Astrocyte of the spinal cord (primary cell): Measurements from ENCODE around the gene DNTT.

Source experiments
- DNase-seq: peaks from one replicate; pipeline ENCODE4 v3.0.0; 2011; ENCODE audit warnings: low read depth, low spot score
- H3K4me3 ChIP-seq: 2 replicates; pipeline ENCODE4 v1.5.1; 2011; ENCODE audit warnings: low read depth, mild to moderate bottlenecking, low read length, moderate library complexity
- CTCF ChIP-seq: IDR thresholded peaks from 2 replicates; pipeline ENCODE4 v1.5.1; 2012; ENCODE audit warnings: low read depth, mild to moderate bottlenecking, low read length, inconsistent platforms
- in situ Hi-C: cut with HindIII; loops from 2 replicates; pipeline ENCODE4 v1.10.0; 2017; ENCODE audit warnings: low sequenced_read_pairs

The DNTT gene

GRCh38 chr10:96325719-96326373 is 21.6 kb downstream of the DNTT start:
- H3K4me3 ChIP-seq, result no peak overlapping the region
- TF ChIP-seq CTCF, result no peak
- in situ Hi-C loops, result no loop called here
- DNase-seq, result no peak

DNA sequence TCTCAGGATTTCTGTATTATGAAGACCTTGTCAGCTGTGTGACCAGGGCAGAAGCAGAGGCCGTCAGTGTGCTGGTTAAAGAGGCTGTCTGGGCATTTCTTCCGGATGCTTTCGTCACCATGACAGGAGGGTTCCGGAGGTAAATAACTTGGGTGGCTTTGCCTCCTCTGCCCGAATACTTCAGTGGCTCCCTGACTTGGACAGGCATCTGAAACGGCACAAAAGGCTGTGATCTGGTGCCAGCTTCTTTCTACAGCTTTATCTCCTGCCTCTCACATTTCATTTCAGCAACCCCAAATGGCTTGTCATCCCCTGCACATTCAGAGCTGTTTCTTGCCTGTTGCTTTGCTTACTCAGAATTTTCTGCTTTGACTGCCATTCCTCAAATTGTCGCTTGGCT is 23.2 kb downstream of the DNTT start:
- H3K4me3 ChIP-seq, result no peak overlapping the region
- no peak for DNase-seq
- in situ Hi-C loops, result no loop called here
- TF ChIP-seq CTCF, result no peak

DNA sequence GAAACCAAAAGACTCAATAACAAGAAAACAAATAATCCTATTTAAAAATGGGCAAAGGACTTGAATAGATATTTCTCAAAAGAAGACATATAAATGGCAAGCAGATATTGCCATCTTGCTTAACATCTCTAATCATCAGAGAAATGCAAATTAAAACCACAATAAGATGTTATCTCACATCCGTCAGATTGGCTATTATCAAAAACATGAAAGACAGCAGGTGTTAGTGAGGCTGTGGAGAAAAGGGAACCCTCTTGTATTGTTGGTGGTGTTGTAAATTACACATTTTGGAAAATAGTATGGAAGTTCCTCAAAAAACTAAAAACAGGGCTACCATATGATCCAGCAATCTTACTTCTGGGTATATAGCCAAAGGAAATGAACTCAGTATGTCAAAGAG is 28.9 kb downstream of the DNTT start:
- no peak for TF ChIP-seq CTCF
- no peak for DNase-seq
- in situ Hi-C loops, result no loop called here
- H3K4me3 ChIP-seq, result no peak overlapping the region

- TF ChIP-seq CTCF, result peak; percentile 89
- no peak overlapping the region for H3K4me3 ChIP-seq
- in situ Hi-C loops, result no loop called here
- peak; percentile 34 for DNase-seq
These were observed 30.6 kb downstream of the DNTT start for GRCh38 chr10:96334616-96335526.

GRCh38 chr10:96337106-96337505 is 32.9 kb downstream of the DNTT start:
- no peak overlapping the region for H3K4me3 ChIP-seq
- DNase-seq, result no peak
- in situ Hi-C loops, result no loop called here
- no peak for TF ChIP-seq CTCF

- in situ Hi-C loops, result no loop called here
- no peak for TF ChIP-seq CTCF
These were observed 34.2 kb downstream of the DNTT start for GRCh38 chr10:96338279-96338925.

More at GRCh38 chr10:96338279-96338925, 34.2 kb downstream of the DNTT start:
- DNase-seq, result no peak
- no peak overlapping the region for H3K4me3 ChIP-seq
